ENCODE data around the gene DNAJB13. TPM values are rescaled to one million over a fixed set of nuclear protein-coding genes. Genes with fewer than 3 reads are reported as not detected.

The DNAJB13 gene
- total and polyA plus RNA-seq, 2 of the 13 experiments (the other 11 are each of a cell fraction or from before 2014, with no cell fraction given) = 2.3 TPM; not detected in 1

GRCh38 chr11:73946798-73947458 lies 3.9 kb upstream of the DNAJB13 start:
- Histone ChIP-seq H3K27me3 (ENCODE audit: control insufficient read depth in 1 of 2, insufficient read depth in 2 of 2, low read length in 2 of 2) (no peaks in the 10 kb centered on the region; a peak in 1 of 5 replicates), H3K79me2 (ENCODE audit: insufficient read depth, low read length) (peaks cover 2% of the 10 kb centered on the region), H3K4me1 (ENCODE audit: insufficient read depth, low read length) (peaks cover 40% of the 10 kb centered on the region), H3K4me2 (ENCODE audit: low read depth, low read length) (no peak overlapping the region), H3K9ac (ENCODE audit: insufficient read depth, low read depth, low read length) (no peak overlapping the region), H3K4me3 (replicated peaks in 1 of 3; ENCODE audit: insufficient read depth in 1 of 3, low read depth in 2 of 3, low read length in 3 of 3) (no peak overlapping the region), H2AFZ (ENCODE audit: low read length) (no peak overlapping the region), H3K27ac (ENCODE audit: extremely low read length, insufficient read depth, low read length) (no peak overlapping the region), H3K9me3 (ENCODE audit: low read length) (no peaks in the 10 kb centered on the region), H3K36me3 (replicated peaks in 1 of 2; ENCODE audit: control insufficient read depth in 1 of 2, insufficient read depth in 2 of 2, low read length in 2 of 2) (peaks cover 0 to 7% of the 10 kb centered on the region in 2 experiments; a peak in 2 of 5 replicates), H4K20me1 (ENCODE audit: insufficient read depth, low read length) (0 out of 2 replicates have a peak, but pooled peaks cover 3% of the 10 kb centered on the region)
- TF ChIP-seq PITX1 (CRISPR knock-in tag; IDR thresholded peaks at IDR 0.05) (no peak), POLR2A (IDR thresholded peaks at IDR 0.05; ENCODE audit: insufficient read depth in 1 of 2, low read depth in 2 of 2, low read length in 2 of 2) (peak in 1 of 2 experiments; percentile 25; a peak in 1 of 4 replicates)
- CTCF ChIA-PET (ENCODE audit: low intra/inter-chr PET ratio, low total read pairs) = no interaction called here
- BruUV-seq (replicated peaks) = no TSS peak
- intact Hi-C loops (cut with micrococcal nuclease; ENCODE audit: unreplicated experiment) (no loop called here), in situ Hi-C loops (cut with HindIII; ENCODE audit: extremely low pct_ligation_motif_present, low pct_unique_long_range_greater_than_20kb) (no loop called here)
- POLR2A ChIA-PET = no interaction called here
- DNase-seq (ENCODE audit: low spot score) (no peak), ATAC-seq (no peak), FAIRE-seq (no peak)
- WGBS (ENCODE audit: low lambda C conversion rate) = 85% methylated on average over 13 of the region's 13 CpGs

- CTCF ChIA-PET (ENCODE audit: low intra/inter-chr PET ratio, low total read pairs) = no interaction called here
- H3K9me3 ChIP-seq (ENCODE audit: low read length) = no peaks in the 10 kb centered on the region
- no peak overlapping the region for H3K4me3 ChIP-seq (replicated peaks in 1 of 3; ENCODE audit: insufficient read depth in 1 of 3, low read depth in 2 of 3, low read length in 3 of 3)
- H2AFZ ChIP-seq (ENCODE audit: low read length) = no peak overlapping the region
- H3K36me3 ChIP-seq (replicated peaks in 1 of 2; ENCODE audit: control insufficient read depth in 1 of 2, insufficient read depth in 2 of 2, low read length in 2 of 2) = peaks cover 0 to 7% of the 10 kb centered on the region in 2 experiments; a peak in 2 of 5 replicates
- POLR2A ChIA-PET = no interaction called here
- no peak for TF ChIP-seq ZBTB7A (CRISPR knock-in tag; IDR thresholded peaks at IDR 0.05)
- no peak for TF ChIP-seq TBP (CRISPR knock-in tag; IDR thresholded peaks at IDR 0.05)
- TF ChIP-seq ZNF687 (CRISPR knock-in tag; IDR thresholded peaks at IDR 0.05) = peak; percentile 32
- H3K4me2 ChIP-seq (ENCODE audit: low read depth, low read length) = no peak overlapping the region; the same call in 1 of the 2 replicates
- ATAC-seq (no peak), DNase-seq (ENCODE audit: low spot score) (no peak), FAIRE-seq (no peak)
- peaks cover 11% of the 10 kb centered on the region for H3K79me2 ChIP-seq (ENCODE audit: insufficient read depth, low read length)
- intact Hi-C loops (cut with micrococcal nuclease; ENCODE audit: unreplicated experiment) = no loop called here
- H3K27me3 ChIP-seq (ENCODE audit: control insufficient read depth in 1 of 2, insufficient read depth in 2 of 2, low read length in 2 of 2) = no peaks in the 10 kb centered on the region; a peak in 1 of 5 replicates
- 89% methylated on average over 4 of the region's 4 CpGs for WGBS (ENCODE audit: low lambda C conversion rate)
- H3K27ac ChIP-seq (ENCODE audit: extremely low read length, insufficient read depth, low read length) = no peak overlapping the region
- no TSS peak for BruUV-seq (replicated peaks)
- 0 out of 2 replicates have a peak, but pooled peaks cover 3% of the 10 kb centered on the region for H4K20me1 ChIP-seq (ENCODE audit: insufficient read depth, low read length)
- in situ Hi-C loops (cut with HindIII; ENCODE audit: extremely low pct_ligation_motif_present, low pct_unique_long_range_greater_than_20kb) = no loop called here
- H3K9ac ChIP-seq (ENCODE audit: insufficient read depth, low read depth, low read length) = no peak overlapping the region
- peaks cover 49% of the 10 kb centered on the region for H3K4me1 ChIP-seq (ENCODE audit: insufficient read depth, low read length)
Measured at GRCh38 chr11:73949246-73949645, 1.6 kb upstream of the DNAJB13 start.

Data from HepG2 (cell line).